Fibroblast of villous mesenchyme (primary cell): Measurements from ENCODE around the gene SOD1. TPM values are rescaled to one million over a fixed set of nuclear protein-coding genes. Genes with fewer than 3 reads are reported as not detected.

Source experiments
- DNase-seq: peaks from one replicate; pipeline ENCODE4 v3.0.0-alpha.2; 2010; ENCODE audit warnings: low read depth
- H3K4me3 ChIP-seq: 2 replicates; pipeline ENCODE4 v1.5.1; 2011; ENCODE audit warnings: low read depth, mild to moderate bottlenecking, low read length
- total RNA-seq: library from RNA; depleted of rRNA; stranded (reverse); fragments of >200 nt; gene quantifications from 2 replicates; pipeline ENCODE4 v1.2.3, GENCODE V29; 2012
- TF ChIP-seq, protein P1 (sequence below): IDR thresholded peaks from 2 replicates; pipeline ENCODE4 v1.5.1; 2012; ENCODE audit warnings: low read depth, mild to moderate bottlenecking, low read length; ENCODE audit not compliant: insufficient read depth

SOD1 gene
- total RNA-seq, 1 donor: 234 TPM

DNA sequence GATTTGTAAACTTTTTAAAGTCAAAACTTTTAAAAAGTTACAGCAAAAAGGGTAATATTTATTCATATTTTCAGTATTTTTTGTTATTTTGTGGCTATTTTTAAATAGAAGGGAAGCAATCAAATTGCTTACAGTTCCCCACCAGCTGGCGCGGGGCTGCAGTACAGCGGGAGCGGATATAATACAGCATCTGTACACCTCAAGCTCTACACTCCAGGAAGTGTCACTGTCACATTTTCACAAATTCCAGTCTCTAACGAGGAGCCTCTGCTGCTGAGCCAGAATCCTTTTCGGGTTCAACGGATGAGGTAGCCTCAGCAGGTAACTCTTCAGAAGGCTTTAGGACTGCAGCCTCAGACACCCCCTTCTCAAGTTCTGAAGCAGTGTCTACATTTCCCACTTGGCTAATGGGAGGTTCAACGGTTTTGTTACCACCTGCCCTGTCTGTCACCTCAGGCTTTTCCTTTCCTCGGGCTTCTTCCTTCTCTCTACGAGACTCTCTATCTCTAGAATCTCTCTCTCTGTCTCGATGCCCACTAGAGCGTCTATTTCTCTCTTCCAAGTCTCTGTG is 11.7 kb downstream of the SOD1 start:
- no peak for DNase-seq
- TF ChIP-seq, protein P1, sequence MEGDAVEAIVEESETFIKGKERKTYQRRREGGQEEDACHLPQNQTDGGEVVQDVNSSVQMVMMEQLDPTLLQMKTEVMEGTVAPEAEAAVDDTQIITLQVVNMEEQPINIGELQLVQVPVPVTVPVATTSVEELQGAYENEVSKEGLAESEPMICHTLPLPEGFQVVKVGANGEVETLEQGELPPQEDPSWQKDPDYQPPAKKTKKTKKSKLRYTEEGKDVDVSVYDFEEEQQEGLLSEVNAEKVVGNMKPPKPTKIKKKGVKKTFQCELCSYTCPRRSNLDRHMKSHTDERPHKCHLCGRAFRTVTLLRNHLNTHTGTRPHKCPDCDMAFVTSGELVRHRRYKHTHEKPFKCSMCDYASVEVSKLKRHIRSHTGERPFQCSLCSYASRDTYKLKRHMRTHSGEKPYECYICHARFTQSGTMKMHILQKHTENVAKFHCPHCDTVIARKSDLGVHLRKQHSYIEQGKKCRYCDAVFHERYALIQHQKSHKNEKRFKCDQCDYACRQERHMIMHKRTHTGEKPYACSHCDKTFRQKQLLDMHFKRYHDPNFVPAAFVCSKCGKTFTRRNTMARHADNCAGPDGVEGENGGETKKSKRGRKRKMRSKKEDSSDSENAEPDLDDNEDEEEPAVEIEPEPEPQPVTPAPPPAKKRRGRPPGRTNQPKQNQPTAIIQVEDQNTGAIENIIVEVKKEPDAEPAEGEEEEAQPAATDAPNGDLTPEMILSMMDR: no peak
- no peak overlapping the region for H3K4me3 ChIP-seq

DNA sequence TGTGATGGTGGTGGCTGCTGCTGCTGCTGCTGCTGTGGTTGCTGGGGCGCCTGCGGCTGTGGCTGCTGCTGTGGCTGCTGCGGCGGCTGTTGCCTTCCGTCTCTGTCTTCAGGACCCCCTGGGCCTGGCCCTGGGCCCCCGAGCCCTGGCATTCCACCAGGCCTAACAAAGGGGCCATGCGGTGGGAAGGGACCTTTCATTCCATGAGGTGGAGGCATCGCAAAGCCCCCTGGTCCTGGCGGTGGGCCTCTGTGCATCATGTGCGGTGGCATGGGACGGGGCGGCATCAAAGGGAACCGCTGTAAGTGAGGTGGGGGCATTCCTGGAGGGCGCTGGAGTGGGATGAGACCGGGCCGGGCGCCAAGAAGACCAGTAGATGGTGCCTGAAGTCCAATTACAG is 12.4 kb downstream of the SOD1 start:
- TF ChIP-seq, protein P1: no peak
- H3K4me3 ChIP-seq: no peak overlapping the region
- DNase-seq: no peak

DNA sequence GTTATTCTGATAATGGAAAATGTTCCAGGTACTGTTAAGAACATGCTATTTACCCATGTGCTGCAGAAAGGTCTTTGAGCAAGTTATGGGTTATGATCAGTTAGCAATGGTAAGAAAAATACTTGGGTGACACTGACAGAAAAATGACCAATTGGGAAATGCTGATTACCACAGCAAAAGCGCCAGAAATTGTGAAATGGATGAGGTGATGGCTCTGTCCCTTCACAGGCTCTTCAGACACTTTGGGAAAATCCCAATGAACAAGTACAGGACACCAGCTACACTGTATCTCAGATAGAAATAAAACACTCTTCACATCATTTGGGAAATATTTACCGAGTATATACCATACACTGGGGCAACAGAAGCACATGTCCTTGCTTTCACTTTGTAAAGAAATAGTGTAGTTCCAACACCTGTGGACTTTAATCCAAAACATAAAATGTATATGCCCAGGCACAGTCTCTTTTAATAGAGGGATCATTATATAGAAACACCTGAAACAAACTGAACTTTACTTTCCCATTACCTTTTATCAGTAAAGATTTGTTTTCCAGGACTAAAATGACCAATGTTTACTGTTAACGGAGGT is 13.9 kb downstream of the SOD1 start:
- TF ChIP-seq, protein P1: no peak
- no peak for DNase-seq
- H3K4me3 ChIP-seq: no peak overlapping the region

DNA sequence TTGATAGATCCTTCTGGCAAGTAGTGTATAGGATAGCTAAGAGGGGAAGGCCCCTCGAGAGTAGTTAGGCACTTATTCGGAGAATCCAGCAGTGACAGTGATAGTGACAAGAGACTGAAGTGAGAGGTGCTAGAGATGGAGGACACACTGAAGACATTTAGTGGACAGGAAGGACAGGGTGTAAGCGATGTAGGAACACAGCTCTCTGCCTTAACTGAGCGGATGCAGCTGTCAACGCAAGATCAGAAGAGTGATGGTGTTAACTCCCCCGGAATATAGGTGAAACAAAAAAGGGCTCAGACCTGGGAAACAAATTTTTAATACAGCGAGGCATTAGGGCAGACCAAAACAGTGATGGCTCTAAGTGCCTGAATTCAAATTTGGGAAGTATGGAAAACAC is 15.8 kb downstream of the SOD1 start:
- no peak for DNase-seq
- H3K4me3 ChIP-seq: no peak overlapping the region
- TF ChIP-seq, protein P1: no peak

DNA sequence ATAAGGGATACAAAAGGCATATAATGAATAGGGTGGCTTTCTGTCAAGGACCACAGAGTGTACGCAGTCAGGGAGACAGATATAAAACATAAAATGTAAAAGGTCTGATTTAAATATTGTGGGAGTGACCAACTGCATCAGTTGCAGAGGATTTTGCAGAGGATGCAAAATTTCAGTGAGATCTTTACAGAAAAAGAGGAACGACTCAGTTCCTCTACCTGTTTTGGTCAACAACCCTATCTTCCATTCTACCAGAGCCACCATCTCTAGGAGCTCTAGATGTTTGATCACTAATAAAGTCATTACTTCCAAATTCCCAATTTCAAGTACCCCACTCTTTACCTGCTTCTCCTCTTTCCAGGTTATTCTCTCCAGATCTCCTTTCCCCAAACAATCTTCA is 16.5 kb downstream of the SOD1 start:
- no peak for DNase-seq
- TF ChIP-seq, protein P1: no peak
- H3K4me3 ChIP-seq: no peak overlapping the region

DNA sequence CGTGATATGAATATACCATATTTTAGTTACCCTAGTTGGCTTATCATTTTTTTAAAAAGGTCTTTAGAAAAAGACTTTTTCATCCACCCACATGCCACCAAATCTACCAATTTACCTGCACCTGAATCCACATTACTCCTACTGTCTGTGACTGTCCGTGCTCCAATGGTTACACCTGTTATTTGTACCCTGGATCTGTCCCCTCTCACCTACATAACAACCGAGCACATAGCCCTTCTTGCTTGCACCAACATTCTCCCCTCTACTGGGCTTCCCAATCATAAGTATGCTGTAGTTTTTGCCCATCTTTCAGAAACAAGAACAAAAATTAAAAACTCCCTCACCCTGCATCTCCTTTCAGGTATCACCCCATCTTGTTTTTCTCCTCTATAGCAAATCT is 17.6 kb downstream of the SOD1 start:
- DNase-seq: no peak
- TF ChIP-seq, protein P1: no peak
- no peak overlapping the region for H3K4me3 ChIP-seq

DNA sequence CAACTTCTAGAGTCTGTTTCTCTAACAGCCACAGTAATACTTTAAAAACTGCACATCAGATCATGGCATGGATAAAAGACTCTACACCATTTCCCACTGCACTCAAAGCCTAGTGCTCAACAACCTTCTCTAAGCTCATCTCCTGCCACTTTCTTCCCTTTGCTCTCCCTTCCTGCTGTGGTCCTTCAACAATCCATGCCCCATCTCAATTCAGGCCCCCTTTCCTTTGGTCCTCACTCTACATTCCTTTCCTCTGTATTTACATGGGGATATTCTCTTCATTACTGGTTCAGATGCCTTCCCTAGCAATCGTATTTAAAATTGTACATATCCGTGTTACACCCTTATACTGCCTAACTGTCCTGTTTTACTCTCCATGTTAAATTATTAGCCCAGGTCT is 19.0 kb downstream of the SOD1 start:
- TF ChIP-seq, protein P1: no peak
- H3K4me3 ChIP-seq: no peak overlapping the region
- no peak for DNase-seq
